Glutamatergic neuron (in vitro differentiated cells): ENCODE results near the gene CLTCL1. TPM values are rescaled to one million over a fixed set of nuclear protein-coding genes. Genes with fewer than 3 reads are reported as not detected.

Source experiments
- DNase-seq: peaks from one replicate; pipeline ENCODE4 v3.0.0; 2022
- H3K27ac Mint-ChIP-seq: one replicate; pipeline ENCODE4 v1.8.0; 2020; ENCODE audit warnings: mild to moderate bottlenecking, mixed read lengths, inconsistent platforms; ENCODE audit not compliant: unreplicated experiment
- H3K27me3 Mint-ChIP-seq: one replicate; pipeline ENCODE4 v1.8.0; 2020; ENCODE audit warnings: mild to moderate bottlenecking, moderate library complexity, mixed read lengths, inconsistent platforms; ENCODE audit not compliant: unreplicated experiment
- H3K36me3 Mint-ChIP-seq: one replicate; pipeline ENCODE4 v1.8.0; 2020; ENCODE audit warnings: mild to moderate bottlenecking, mixed read lengths, inconsistent platforms; ENCODE audit not compliant: unreplicated experiment
- H3K4me1 Mint-ChIP-seq: one replicate; pipeline ENCODE4 v1.8.0; 2020; ENCODE audit warnings: mild to moderate bottlenecking, low read depth, mixed read lengths, inconsistent platforms; ENCODE audit not compliant: unreplicated experiment
- H3K4me3 Mint-ChIP-seq: one replicate; pipeline ENCODE4 v1.8.0; 2020; ENCODE audit warnings: mild to moderate bottlenecking, mixed read lengths, inconsistent platforms; ENCODE audit not compliant: unreplicated experiment
- H3K9me3 Mint-ChIP-seq: one replicate; pipeline ENCODE4 v1.8.0; 2020; ENCODE audit warnings: mild to moderate bottlenecking, moderate library complexity, mixed read lengths, inconsistent platforms; ENCODE audit not compliant: unreplicated experiment
- total RNA-seq: library from RNA; stranded (reverse); fragmentation: NEBNext Ultra II Directional; extraction: Animal tissue kit (Norgen Biotek cat#: 25700); gene quantifications from one replicate; pipeline ENCODE4 v1.2.1, GENCODE V29; 2021; ENCODE audit not compliant: unreplicated experiment
- TF ChIP-seq, protein P1 (sequence below): fragments of 200-600 bp; sonication (generic); IDR thresholded peaks from one replicate; pipeline ENCODE4 v1.5.0; 2021; ENCODE audit not compliant: partially characterized antibody, unreplicated experiment

CLTCL1 gene
- total RNA-seq, 1 donor from 2014 or later: 11.8 TPM

- TF ChIP-seq, protein P1, sequence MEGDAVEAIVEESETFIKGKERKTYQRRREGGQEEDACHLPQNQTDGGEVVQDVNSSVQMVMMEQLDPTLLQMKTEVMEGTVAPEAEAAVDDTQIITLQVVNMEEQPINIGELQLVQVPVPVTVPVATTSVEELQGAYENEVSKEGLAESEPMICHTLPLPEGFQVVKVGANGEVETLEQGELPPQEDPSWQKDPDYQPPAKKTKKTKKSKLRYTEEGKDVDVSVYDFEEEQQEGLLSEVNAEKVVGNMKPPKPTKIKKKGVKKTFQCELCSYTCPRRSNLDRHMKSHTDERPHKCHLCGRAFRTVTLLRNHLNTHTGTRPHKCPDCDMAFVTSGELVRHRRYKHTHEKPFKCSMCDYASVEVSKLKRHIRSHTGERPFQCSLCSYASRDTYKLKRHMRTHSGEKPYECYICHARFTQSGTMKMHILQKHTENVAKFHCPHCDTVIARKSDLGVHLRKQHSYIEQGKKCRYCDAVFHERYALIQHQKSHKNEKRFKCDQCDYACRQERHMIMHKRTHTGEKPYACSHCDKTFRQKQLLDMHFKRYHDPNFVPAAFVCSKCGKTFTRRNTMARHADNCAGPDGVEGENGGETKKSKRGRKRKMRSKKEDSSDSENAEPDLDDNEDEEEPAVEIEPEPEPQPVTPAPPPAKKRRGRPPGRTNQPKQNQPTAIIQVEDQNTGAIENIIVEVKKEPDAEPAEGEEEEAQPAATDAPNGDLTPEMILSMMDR: no peak
- Mint-ChIP-seq H3K4me3 (no peak overlapping the region), H3K27ac (no peak overlapping the region), H3K36me3 (no peaks in the 10 kb centered on the region), H3K27me3 (peaks cover 11% of the 10 kb centered on the region), H3K4me1 (peaks cover 13% of the 10 kb centered on the region), H3K9me3 (peaks cover 5% of the 10 kb centered on the region)
- DNase-seq: no peak
These were observed 115.3 kb downstream of the CLTCL1 start for GRCh38 chr22:19176175-19176643.

- no peak for DNase-seq
- TF ChIP-seq, protein P1: no peak
- Mint-ChIP-seq H3K36me3 (no peaks in the 10 kb centered on the region), H3K4me3 (no peak overlapping the region), H3K4me1 (peaks cover 13% of the 10 kb centered on the region), H3K27me3 (peaks cover 14% of the 10 kb centered on the region), H3K27ac (no peak overlapping the region), H3K9me3 (peaks cover 10% of the 10 kb centered on the region)
These were observed 115.8 kb downstream of the CLTCL1 start for GRCh38 chr22:19175602-19176174.

DNA sequence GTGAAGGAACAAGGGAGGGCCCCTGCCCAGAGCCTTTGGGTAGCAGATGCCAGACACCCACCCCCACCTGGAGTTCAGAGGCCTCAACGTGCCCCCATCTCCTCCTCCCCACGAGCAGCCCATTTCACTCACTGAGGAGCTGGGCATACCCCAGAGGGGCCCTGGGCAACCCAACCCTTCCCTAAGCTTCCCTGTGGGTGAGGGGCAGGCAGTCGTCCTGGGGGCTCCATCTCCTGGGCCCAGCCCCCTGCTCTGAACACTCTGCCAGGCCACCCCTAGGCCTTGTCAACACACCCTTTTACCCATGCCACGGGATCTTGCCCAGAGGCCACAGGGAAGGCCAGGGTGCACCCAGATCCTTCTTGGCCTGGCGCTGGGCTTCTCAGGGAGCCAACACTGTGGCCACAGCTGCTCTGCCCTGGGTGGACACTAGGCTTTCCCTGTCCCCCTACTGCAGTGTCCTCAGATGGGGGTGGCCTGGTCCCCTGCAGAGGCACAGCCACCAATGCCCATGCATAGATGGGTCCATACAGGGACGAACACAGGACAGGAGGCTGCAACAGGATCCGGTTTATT lies 116.4 kb downstream of the CLTCL1 start:
- peaks cover 13% of the 10 kb centered on the region for H3K4me1 Mint-ChIP-seq
- H3K36me3 Mint-ChIP-seq: no peaks in the 10 kb centered on the region
- TF ChIP-seq, protein P1: no peak
- no peak for DNase-seq
- H3K27ac Mint-ChIP-seq: no peak overlapping the region
- H3K4me3 Mint-ChIP-seq: no peak overlapping the region
- H3K9me3 Mint-ChIP-seq: peaks cover 10% of the 10 kb centered on the region
- peaks cover 19% of the 10 kb centered on the region for H3K27me3 Mint-ChIP-seq

DNA sequence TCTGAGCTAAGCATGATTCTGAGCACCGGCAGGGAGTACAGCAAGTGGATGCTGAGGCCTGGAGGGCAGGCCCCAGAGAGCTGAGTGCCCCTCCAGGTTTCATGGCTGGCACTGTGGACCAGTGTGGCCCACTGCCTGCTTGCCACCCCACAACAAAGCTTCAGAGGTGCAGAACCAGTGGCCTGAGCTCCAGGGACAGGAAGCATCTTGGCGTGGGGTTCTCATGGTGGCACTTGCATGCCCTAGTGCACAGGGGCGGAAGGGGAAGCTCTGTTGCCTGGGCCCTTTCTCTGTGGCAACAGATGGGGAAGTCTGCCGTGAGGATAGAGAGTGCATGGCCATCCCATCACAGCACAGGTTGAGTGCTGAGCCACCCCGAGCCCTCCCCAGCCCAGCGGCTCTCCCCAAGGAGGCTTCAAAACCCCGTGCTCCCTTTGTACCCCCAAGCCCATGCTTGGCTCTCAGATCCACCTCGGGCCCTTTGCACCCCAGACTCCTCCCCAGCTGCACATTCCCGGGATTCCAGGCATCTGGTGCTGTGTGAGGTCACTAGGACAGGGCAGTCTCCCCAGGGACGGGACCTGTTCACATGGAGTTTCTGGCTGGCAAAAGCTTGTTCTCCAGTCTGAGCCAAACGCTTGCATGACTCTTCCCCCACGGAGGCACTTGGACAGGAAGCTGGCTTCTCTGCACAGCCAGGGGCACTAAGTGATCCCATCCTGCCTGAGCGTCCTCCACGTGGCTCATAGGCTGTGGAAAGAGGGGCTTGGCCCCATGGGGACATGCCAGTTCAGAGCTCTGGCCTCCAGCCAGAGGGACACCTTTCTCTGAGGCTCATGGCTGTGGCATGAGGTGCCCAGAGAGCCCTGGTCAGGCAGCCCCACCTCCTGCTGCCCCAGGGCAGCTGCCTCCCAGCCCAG lies 117.2 kb downstream of the CLTCL1 start:
- TF ChIP-seq, protein P1: no peak
- H3K36me3 Mint-ChIP-seq: no peaks in the 10 kb centered on the region
- H3K27ac Mint-ChIP-seq: no peak overlapping the region
- no peak for DNase-seq
- peaks cover 13% of the 10 kb centered on the region for H3K4me1 Mint-ChIP-seq
- H3K9me3 Mint-ChIP-seq: peaks cover 10% of the 10 kb centered on the region
- no peak overlapping the region for H3K4me3 Mint-ChIP-seq
- peaks cover 19% of the 10 kb centered on the region for H3K27me3 Mint-ChIP-seq
